Sigmoid colon (tissue), 4 donors: Measurements from ENCODE around the gene EPB41L4B.

ENCODE experiments used
- CTCF ChIP-seq, 4 experiments: fragments of 450-650 bp in 3 of 4; fragments of 200-600 bp in 1 of 4; IDR thresholded peaks; one replicate each; pipeline ENCODE4 v1.5.1; 2016 to 2019; ENCODE audit warnings: antibody characterized with exemption in 4 of 4, mild to moderate bottlenecking in 3 of 4, moderate library complexity in 2 of 4
- EP300 ChIP-seq, 4 donors: sonication (generic); formaldehyde crosslinking; IDR thresholded peaks; one replicate each; pipeline ENCODE4 v1.6.1; 2017; ENCODE audit warnings: antibody characterized with exemption in 4 of 4
- POLR2A ChIP-seq, 2 donors: fragments of 450-650 bp; IDR thresholded peaks; one replicate each; pipeline ENCODE4 v1.6.1; 2016; ENCODE audit warnings: antibody characterized with exemption in 2 of 2, mild to moderate bottlenecking in 2 of 2, moderate library complexity in 2 of 2
- POLR2AphosphoS5 ChIP-seq, 4 donors: sonication (generic); formaldehyde crosslinking; IDR thresholded peaks; one replicate each; pipeline ENCODE4 v1.6.1; 2017; ENCODE audit warnings: antibody characterized with exemption in 4 of 4

- TF ChIP-seq CTCF (IDR thresholded peaks at IDR 0.05) (no peak), POLR2AphosphoS5 (IDR thresholded peaks at IDR 0.05) (no peak), POLR2A (IDR thresholded peaks at IDR 0.05) (no peak), EP300 (IDR thresholded peaks at IDR 0.05) (no peak)
Measured at GRCh38 chr9:109311731-109312130, 9.1 kb downstream of the EPB41L4B start.
